ENCODE data around the gene POTEF.
"Not testable (repeated sequence)": the region's sequence is repeated elsewhere in the genome, so short reads cannot be mapped to it uniquely, and the experiment has no call there.

POTEF gene

GRCh38 chr2:130136546-130136945, 7.5 kb upstream of the POTEF start:
- H3K9me3 ChIP-seq; H3K4me1 ChIP-seq; H3K27me3 ChIP-seq; DNase-seq; H3K36me3 ChIP-seq; H3K4me3 ChIP-seq (ENCODE audit: low read depth, low read length): not testable (repeated sequence)

- Histone ChIP-seq H3K9me3 (no peaks in the 10 kb centered on the region), H3K36me3 (no peaks in the 10 kb centered on the region), H3K27me3 (no peaks in the 10 kb centered on the region), H3K4me1 (no peaks in the 10 kb centered on the region), H3K4me3 (ENCODE audit: low read depth, low read length) (no peak overlapping the region)
- TF ChIP-seq CTCF (IDR thresholded peaks at IDR 0.05; ENCODE audit: low read depth, low read length), result no peak
- no peak for DNase-seq
Measured at GRCh38 chr2:130135692-130136541, 6.9 kb upstream of the POTEF start.

GRCh38 chr2:130128464-130128863, 558 bp downstream of the POTEF start:
- H3K4me3 ChIP-seq (ENCODE audit: low read depth, low read length); H3K27me3 ChIP-seq; H3K9me3 ChIP-seq; DNase-seq; H3K4me1 ChIP-seq; H3K36me3 ChIP-seq: not testable (repeated sequence)

- not testable (repeated sequence) for DNase-seq; H3K9me3 ChIP-seq; H3K27me3 ChIP-seq; H3K4me1 ChIP-seq; H3K36me3 ChIP-seq; H3K4me3 ChIP-seq (ENCODE audit: low read depth, low read length)
Measured at GRCh38 chr2:130127726-130128125, 1.3 kb downstream of the POTEF start.

GRCh38 chr2:130120924-130121323, 8.1 kb downstream of the POTEF start:
- not testable (repeated sequence) for H3K4me3 ChIP-seq (ENCODE audit: low read depth, low read length); DNase-seq; H3K4me1 ChIP-seq; H3K36me3 ChIP-seq; H3K9me3 ChIP-seq; H3K27me3 ChIP-seq

DNA sequence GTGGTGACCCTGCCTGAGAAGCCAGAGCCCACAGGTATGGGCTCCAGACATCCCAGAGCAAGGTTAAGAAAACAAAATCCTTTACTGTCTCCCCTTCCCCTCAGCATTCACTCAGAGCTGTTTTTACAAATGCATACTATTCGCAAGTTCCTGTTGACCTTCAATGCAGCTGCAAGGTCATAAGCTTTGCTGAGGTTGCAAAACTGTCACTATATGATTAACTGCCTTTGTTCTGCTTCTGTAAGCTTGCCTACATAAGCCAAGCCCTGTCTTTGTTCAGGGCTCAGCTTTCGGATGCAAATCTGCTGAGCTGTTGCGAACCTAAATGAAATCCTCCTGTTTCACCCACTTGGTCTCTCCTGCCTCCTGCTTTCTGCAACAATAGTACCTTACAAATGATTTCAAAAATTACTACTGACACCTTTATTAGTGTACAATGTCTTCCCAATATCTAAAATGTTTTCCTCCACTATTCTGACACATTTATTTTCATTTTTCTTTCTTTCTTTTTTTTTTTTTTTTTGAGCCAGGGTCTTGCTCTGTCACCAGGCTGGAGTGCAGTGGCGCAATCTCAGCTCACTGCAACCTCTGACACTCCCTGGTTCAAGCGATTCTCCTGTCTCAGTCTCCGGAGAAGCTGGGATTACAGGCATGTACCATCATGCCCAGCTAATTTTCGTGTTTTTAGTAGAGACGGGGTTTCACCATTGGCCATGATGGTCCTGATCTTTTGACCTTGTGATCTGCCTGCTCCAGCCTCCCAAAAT, 26.2 kb downstream of the POTEF start:
- H3K27me3 ChIP-seq; H3K4me3 ChIP-seq (ENCODE audit: low read depth, low read length); H3K9me3 ChIP-seq; DNase-seq; H3K36me3 ChIP-seq; H3K4me1 ChIP-seq: not testable (repeated sequence)

- not testable (repeated sequence) for H3K4me1 ChIP-seq; H3K36me3 ChIP-seq; DNase-seq; H3K9me3 ChIP-seq; H3K27me3 ChIP-seq; H3K4me3 ChIP-seq (ENCODE audit: low read depth, low read length)
Measured at GRCh38 chr2:130062645-130063044, 66.4 kb downstream of the POTEF start.

DNA sequence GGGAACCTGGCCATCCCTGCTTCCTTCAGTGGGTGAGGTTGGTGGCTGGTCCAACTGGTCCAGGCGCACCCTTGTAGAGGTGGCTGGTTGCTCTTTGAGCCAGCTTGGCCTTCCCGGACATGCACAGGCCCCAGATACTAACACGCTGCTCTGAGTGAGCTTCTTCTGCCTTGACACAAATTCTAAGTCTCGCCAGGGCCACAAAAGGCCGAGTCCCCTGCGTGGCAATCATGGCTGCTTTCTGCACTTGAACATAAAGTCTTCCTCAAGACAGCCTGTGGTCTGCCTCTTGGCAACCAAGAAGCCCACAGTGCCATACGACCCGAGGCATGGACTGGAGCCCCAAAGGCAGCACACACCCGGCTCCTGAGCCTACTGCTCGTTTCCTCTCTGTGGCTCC, 69.0 kb downstream of the POTEF start:
- not testable (repeated sequence) for H3K36me3 ChIP-seq; H3K4me3 ChIP-seq (ENCODE audit: low read depth, low read length); DNase-seq; H3K4me1 ChIP-seq; H3K27me3 ChIP-seq; H3K9me3 ChIP-seq

DNA sequence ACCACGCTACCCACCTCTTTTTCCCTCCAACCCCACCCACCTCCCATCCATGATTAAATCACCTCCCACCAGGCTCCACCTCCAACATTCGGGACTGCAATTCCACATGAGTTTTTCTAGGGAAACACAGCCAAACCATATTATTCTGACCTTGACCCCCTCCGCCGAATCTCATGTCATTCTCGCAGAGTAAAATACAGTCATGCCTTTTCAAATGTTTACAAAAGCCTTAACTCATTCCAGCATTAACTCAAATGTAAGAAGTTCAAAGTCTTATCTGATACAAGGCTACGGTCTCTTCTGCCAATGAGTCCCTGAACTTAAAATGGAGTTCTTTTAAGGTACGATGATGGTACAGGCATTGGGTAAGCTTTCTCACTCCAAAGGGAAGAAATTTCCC, 72.7 kb downstream of the POTEF start:
- not testable (repeated sequence) for H3K4me1 ChIP-seq; DNase-seq; H3K9me3 ChIP-seq; H3K36me3 ChIP-seq; H3K4me3 ChIP-seq (ENCODE audit: low read depth, low read length); H3K27me3 ChIP-seq

GRCh38 chr2:130053217-130053911, 75.7 kb downstream of the POTEF start:
- H3K4me3 ChIP-seq (ENCODE audit: low read depth, low read length); H3K9me3 ChIP-seq; H3K27me3 ChIP-seq; H3K4me1 ChIP-seq; DNase-seq; H3K36me3 ChIP-seq: not testable (repeated sequence)

- not testable (repeated sequence) for H3K36me3 ChIP-seq; DNase-seq; H3K4me1 ChIP-seq; H3K27me3 ChIP-seq; H3K9me3 ChIP-seq; H3K4me3 ChIP-seq (ENCODE audit: low read depth, low read length)
Measured at GRCh38 chr2:130052376-130052775, 76.6 kb downstream of the POTEF start.

- H3K27me3 ChIP-seq; H3K9me3 ChIP-seq; H3K4me1 ChIP-seq; DNase-seq; H3K4me3 ChIP-seq (ENCODE audit: low read depth, low read length); H3K36me3 ChIP-seq: not testable (repeated sequence)
Measured at GRCh38 chr2:130048422-130048821, 80.6 kb downstream of the POTEF start.

GRCh38 chr2:130038265-130038603, 90.8 kb downstream of the POTEF start:
- not testable (repeated sequence) for H3K9me3 ChIP-seq, DNase-seq

More at GRCh38 chr2:130038265-130038603, 90.8 kb downstream of the POTEF start:
- H3K4me1 ChIP-seq; H3K27me3 ChIP-seq; H3K36me3 ChIP-seq; H3K4me3 ChIP-seq (ENCODE audit: low read depth, low read length): not testable (repeated sequence)
